ENCODE results near the gene LSMEM2.
A peak's percentile ranks its signal among the peaks of the same experiment; 100 is the strongest.
"Not testable (repeated sequence)": the region's sequence is repeated elsewhere in the genome, so short reads cannot be mapped to it uniquely, and the experiment has no call there.

Gene LSMEM2

GRCh38 chr3:50300681-50301254 lies 21.9 kb downstream of the LSMEM2 start:
- DNase-seq = no peak

- DNase-seq = no peak
Observed at GRCh38 chr3:50302095-50303012, 23.5 kb downstream of the LSMEM2 start.

- no peak for DNase-seq
Observed at GRCh38 chr3:50303013-50303815, 24.3 kb downstream of the LSMEM2 start, which contains the start of gene HYAL1. Gene HYAL1 (minus strand): TSS chr3:50303574. CDS start chr3:50302956, 618 bp downstream.

GRCh38 chr3:50304601-50305000 lies 25.7 kb downstream of the LSMEM2 start:
- no peak for DNase-seq

- not testable (repeated sequence) for DNase-seq
Observed at GRCh38 chr3:50312041-50312440, 33.2 kb downstream of the LSMEM2 start.

- DNase-seq = no peak
Observed at GRCh38 chr3:50314342-50314741, 35.5 kb downstream of the LSMEM2 start.

GRCh38 chr3:50314816-50315215 lies 35.9 kb downstream of the LSMEM2 start:
- no peak for DNase-seq

- peak; percentile 53 to 77 for DNase-seq
Observed at GRCh38 chr3:50316657-50317242, 37.9 kb downstream of the LSMEM2 start.

GRCh38 chr3:50317300-50317699 lies 38.4 kb downstream of the LSMEM2 start:
- no peak for DNase-seq

- no peak for DNase-seq
Observed at GRCh38 chr3:50318163-50318562, 39.3 kb downstream of the LSMEM2 start.

GRCh38 chr3:50318615-50319014 lies 39.7 kb downstream of the LSMEM2 start:
- DNase-seq = no peak

GRCh38 chr3:50319181-50319893 lies 40.5 kb downstream of the LSMEM2 start:
- no peak for DNase-seq

- no peak for DNase-seq
Observed at GRCh38 chr3:50319894-50320625, 41.2 kb downstream of the LSMEM2 start.

GRCh38 chr3:50320853-50321335 lies 42.0 kb downstream of the LSMEM2 start:
- DNase-seq = peak in 1 of 2 donors; percentile 69

- peak; percentile 82 to 87 for DNase-seq
Observed at GRCh38 chr3:50321336-50322114, 42.6 kb downstream of the LSMEM2 start.

GRCh38 chr3:50322115-50322385 lies 43.2 kb downstream of the LSMEM2 start:
- no peak for DNase-seq

GRCh38 chr3:50322386-50323091 lies 43.7 kb downstream of the LSMEM2 start, which contains the start of gene HYAL2:
Gene HYAL2 (minus strand): TSS chr3:50322745. CDS start chr3:50320489, 2,256 bp downstream.
- DNase-seq = no peak

GRCh38 chr3:50323092-50323600 lies 44.3 kb downstream of the LSMEM2 start:
- no peak for DNase-seq

GRCh38 chr3:50323614-50324199 lies 44.8 kb downstream of the LSMEM2 start:
- no peak for DNase-seq
